ENCODE measurements around the gene HDAC4.

The HDAC4 gene

GRCh38 chr2:239152239-239152915 is 248.4 kb downstream of the HDAC4 start:
- no peak overlapping the region for H3K4me2 ChIP-seq (ENCODE audit: low read length)
- no peaks in the 10 kb centered on the region for H3K9me3 ChIP-seq (ENCODE audit: low read length)
- H3F3A ChIP-seq (ENCODE audit: insufficient read depth, low read length) = no peaks in the 10 kb centered on the region
- H3K36me3 ChIP-seq (ENCODE audit: insufficient read depth, low read length) = no peaks in the 10 kb centered on the region
- no peak overlapping the region for H3K27ac ChIP-seq (ENCODE audit: low read depth, low read length, poor library complexity, severe bottlenecking)
- no peaks in the 10 kb centered on the region for H3K9me2 ChIP-seq (ENCODE audit: low read depth, low read length)
- H3K9ac ChIP-seq (ENCODE audit: low read length) = no peak overlapping the region
- no peak overlapping the region for H3K4me3 ChIP-seq (ENCODE audit: low read depth, low read length, poor library complexity, severe bottlenecking)
- H3K27me3 ChIP-seq (ENCODE audit: insufficient read depth, low read length) = no peaks in the 10 kb centered on the region; the same call in 1 of the 2 replicates
- no peaks in the 10 kb centered on the region for H3K79me2 ChIP-seq (ENCODE audit: insufficient read depth, low read length)
- H4K20me1 ChIP-seq (ENCODE audit: insufficient read depth, low read length) = no peaks in the 10 kb centered on the region
- no peak overlapping the region for H2AFZ ChIP-seq (ENCODE audit: low read length)
- no peak for TF ChIP-seq EZH2 (IDR thresholded peaks at IDR 0.05; ENCODE audit: borderline replicate concordance, low read length)
- no peak for TF ChIP-seq CTCF (IDR thresholded peaks at IDR 0.05; ENCODE audit: low read length)
- H3K4me1 ChIP-seq (ENCODE audit: insufficient read depth, low read length, severe bottlenecking) = no peaks in the 10 kb centered on the region

GRCh38 chr2:239151201-239152131 is 249.4 kb downstream of the HDAC4 start:
- Histone ChIP-seq H3K79me2 (ENCODE audit: insufficient read depth, low read length) (no peaks in the 10 kb centered on the region), H3F3A (ENCODE audit: insufficient read depth, low read length) (no peaks in the 10 kb centered on the region), H4K20me1 (ENCODE audit: insufficient read depth, low read length) (no peaks in the 10 kb centered on the region), H3K9me2 (ENCODE audit: low read depth, low read length) (no peaks in the 10 kb centered on the region), H3K4me3 (ENCODE audit: low read depth, low read length, poor library complexity, severe bottlenecking) (no peak overlapping the region), H3K4me2 (ENCODE audit: low read length) (no peak overlapping the region), H3K9me3 (ENCODE audit: low read length) (no peaks in the 10 kb centered on the region), H3K27me3 (ENCODE audit: insufficient read depth, low read length) (no peaks in the 10 kb centered on the region; the same call in 1 of the 2 replicates), H2AFZ (ENCODE audit: low read length) (no peak overlapping the region), H3K36me3 (ENCODE audit: insufficient read depth, low read length) (no peaks in the 10 kb centered on the region), H3K9ac (ENCODE audit: low read length) (no peak overlapping the region), H3K27ac (ENCODE audit: low read depth, low read length, poor library complexity, severe bottlenecking) (no peak overlapping the region), H3K4me1 (ENCODE audit: insufficient read depth, low read length, severe bottlenecking) (no peaks in the 10 kb centered on the region)
- TF ChIP-seq CTCF (IDR thresholded peaks at IDR 0.05; ENCODE audit: low read length) (no peak), EZH2 (IDR thresholded peaks at IDR 0.05; ENCODE audit: borderline replicate concordance, low read length) (no peak)

GRCh38 chr2:239150125-239151011 is 250.5 kb downstream of the HDAC4 start:
- no peaks in the 10 kb centered on the region for H3K4me1 ChIP-seq (ENCODE audit: insufficient read depth, low read length, severe bottlenecking)
- no peak overlapping the region for H3K27ac ChIP-seq (ENCODE audit: low read depth, low read length, poor library complexity, severe bottlenecking)
- no peak overlapping the region for H3K9ac ChIP-seq (ENCODE audit: low read length)
- no peaks in the 10 kb centered on the region for H3K36me3 ChIP-seq (ENCODE audit: insufficient read depth, low read length)
- no peaks in the 10 kb centered on the region for H3K9me2 ChIP-seq (ENCODE audit: low read depth, low read length)
- no peak for TF ChIP-seq CTCF (IDR thresholded peaks at IDR 0.05; ENCODE audit: low read length)
- no peak for TF ChIP-seq EZH2 (IDR thresholded peaks at IDR 0.05; ENCODE audit: borderline replicate concordance, low read length)
- no peaks in the 10 kb centered on the region; the same call in 1 of the 2 replicates for H3K27me3 ChIP-seq (ENCODE audit: insufficient read depth, low read length)
- no peaks in the 10 kb centered on the region for H4K20me1 ChIP-seq (ENCODE audit: insufficient read depth, low read length)
- no peaks in the 10 kb centered on the region for H3K9me3 ChIP-seq (ENCODE audit: low read length)
- no peak overlapping the region for H2AFZ ChIP-seq (ENCODE audit: low read length)
- H3K4me2 ChIP-seq (ENCODE audit: low read length) = no peak overlapping the region
- no peaks in the 10 kb centered on the region for H3F3A ChIP-seq (ENCODE audit: insufficient read depth, low read length)
- no peak overlapping the region for H3K4me3 ChIP-seq (ENCODE audit: low read depth, low read length, poor library complexity, severe bottlenecking)
- H3K79me2 ChIP-seq (ENCODE audit: insufficient read depth, low read length) = no peaks in the 10 kb centered on the region
